Measurements from ENCODE around the gene EDIL3.
"Not testable (repeated sequence)": the region's sequence is repeated elsewhere in the genome, so short reads cannot be mapped to it uniquely, and the experiment has no call there.

Gene EDIL3

DNA sequence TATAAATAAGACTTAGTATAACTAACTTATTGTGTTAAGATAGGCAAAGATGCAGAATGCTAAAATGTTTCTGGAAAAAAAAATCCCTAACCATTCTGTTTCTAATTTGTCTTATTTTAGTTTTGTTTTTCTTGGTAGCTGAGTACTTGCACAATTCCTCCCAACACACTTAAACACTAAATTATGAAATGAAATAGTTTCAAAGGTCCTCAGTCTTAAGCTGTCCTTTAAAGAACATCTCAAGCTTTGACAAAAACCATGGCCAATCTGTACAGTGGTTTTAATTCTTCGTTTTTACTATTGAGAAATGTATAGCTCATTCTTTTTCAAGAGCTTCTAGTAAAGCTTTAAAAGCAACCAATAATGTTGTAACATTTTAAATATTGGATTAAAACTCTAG, 171.5 kb downstream of the EDIL3 start:
- no peak overlapping the region for H3K9ac ChIP-seq (ENCODE audit: low read depth in 1 of 2, low read length in 2 of 2)
- no peaks in the 10 kb centered on the region for H3K9me3 ChIP-seq (ENCODE audit: control insufficient read depth in 2 of 2, low read length in 2 of 2)
- H3K27me3 ChIP-seq (ENCODE audit: control insufficient read depth in 2 of 2, insufficient read depth in 2 of 2, low read length in 2 of 2), result no peaks in the 10 kb centered on the region
- H3K27ac ChIP-seq (ENCODE audit: low read depth in 2 of 2, low read length in 2 of 2), result no peak overlapping the region
- H3K4me1 ChIP-seq (ENCODE audit: control insufficient read depth in 2 of 2, insufficient read depth in 2 of 2, low read length in 2 of 2), result no peaks in the 10 kb centered on the region
- no peaks in the 10 kb centered on the region for H3K36me3 ChIP-seq (ENCODE audit: control insufficient read depth in 2 of 2, insufficient read depth in 2 of 2, low read length in 2 of 2)
- H3K4me3 ChIP-seq (ENCODE audit: low read length in 2 of 2), result no peak overlapping the region

DNA sequence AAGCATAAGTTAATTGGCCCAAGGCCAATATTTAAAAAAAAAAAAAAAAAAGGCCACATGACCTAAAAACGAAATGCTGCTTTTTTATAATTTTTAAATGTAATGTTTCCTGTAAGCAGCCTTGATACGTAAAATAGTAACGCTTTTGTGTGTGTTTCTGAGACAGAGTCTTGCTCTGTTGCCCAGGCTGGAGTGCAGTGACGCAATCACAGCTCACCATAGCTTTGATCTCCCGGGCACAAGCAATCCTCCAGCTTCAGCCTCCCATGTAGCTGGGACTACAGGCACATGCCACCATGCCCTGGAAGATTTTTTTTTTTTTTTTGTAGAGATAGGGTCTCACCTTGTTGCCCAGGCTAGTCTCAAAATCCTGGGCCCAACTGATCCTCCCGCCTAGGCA, 179.9 kb downstream of the EDIL3 start:
- Histone ChIP-seq H3K4me1 (ENCODE audit: control insufficient read depth in 2 of 2, insufficient read depth in 2 of 2, low read length in 2 of 2) (no peaks in the 10 kb centered on the region), H3K36me3 (ENCODE audit: control insufficient read depth in 2 of 2, insufficient read depth in 2 of 2, low read length in 2 of 2) (no peaks in the 10 kb centered on the region), H3K9me3 (ENCODE audit: control insufficient read depth in 2 of 2, low read length in 2 of 2) (no peaks in the 10 kb centered on the region), H3K27ac (ENCODE audit: low read depth in 2 of 2, low read length in 2 of 2) (no peak overlapping the region), H3K4me3 (ENCODE audit: low read length in 2 of 2) (no peak overlapping the region), H3K9ac (ENCODE audit: low read depth in 1 of 2, low read length in 2 of 2) (no peak overlapping the region), H3K27me3 (ENCODE audit: control insufficient read depth in 2 of 2, insufficient read depth in 2 of 2, low read length in 2 of 2) (no peaks in the 10 kb centered on the region)

DNA sequence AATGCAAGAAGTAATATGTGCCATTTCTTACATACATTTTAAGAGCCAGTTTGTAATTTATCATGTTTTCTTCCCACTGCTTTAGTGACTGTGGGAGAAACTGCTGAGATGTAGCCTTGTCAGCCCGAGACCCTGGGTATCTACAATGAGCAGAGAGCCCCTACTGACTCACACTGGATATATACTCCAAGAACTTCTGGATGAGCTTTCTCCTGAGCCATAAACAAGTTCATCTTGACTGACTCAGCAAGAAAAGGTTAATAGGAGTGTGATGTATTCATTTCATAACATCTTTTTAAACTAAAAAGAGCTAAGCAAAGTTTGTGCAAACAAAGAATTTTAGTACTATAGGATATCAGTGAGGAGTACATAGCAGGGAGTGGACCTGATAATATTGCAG, 182.5 kb downstream of the EDIL3 start:
- H3K4me1 ChIP-seq (ENCODE audit: control insufficient read depth in 2 of 2, insufficient read depth in 2 of 2, low read length in 2 of 2), result no peaks in the 10 kb centered on the region
- no peaks in the 10 kb centered on the region for H3K36me3 ChIP-seq (ENCODE audit: control insufficient read depth in 2 of 2, insufficient read depth in 2 of 2, low read length in 2 of 2)
- no peak overlapping the region for H3K27ac ChIP-seq (ENCODE audit: low read depth in 2 of 2, low read length in 2 of 2)
- H3K9me3 ChIP-seq (ENCODE audit: control insufficient read depth in 2 of 2, low read length in 2 of 2), result no peaks in the 10 kb centered on the region
- no peak overlapping the region for H3K4me3 ChIP-seq (ENCODE audit: low read length in 2 of 2)
- H3K9ac ChIP-seq (ENCODE audit: low read depth in 1 of 2, low read length in 2 of 2), result no peak overlapping the region
- no peaks in the 10 kb centered on the region for H3K27me3 ChIP-seq (ENCODE audit: control insufficient read depth in 2 of 2, insufficient read depth in 2 of 2, low read length in 2 of 2)

DNA sequence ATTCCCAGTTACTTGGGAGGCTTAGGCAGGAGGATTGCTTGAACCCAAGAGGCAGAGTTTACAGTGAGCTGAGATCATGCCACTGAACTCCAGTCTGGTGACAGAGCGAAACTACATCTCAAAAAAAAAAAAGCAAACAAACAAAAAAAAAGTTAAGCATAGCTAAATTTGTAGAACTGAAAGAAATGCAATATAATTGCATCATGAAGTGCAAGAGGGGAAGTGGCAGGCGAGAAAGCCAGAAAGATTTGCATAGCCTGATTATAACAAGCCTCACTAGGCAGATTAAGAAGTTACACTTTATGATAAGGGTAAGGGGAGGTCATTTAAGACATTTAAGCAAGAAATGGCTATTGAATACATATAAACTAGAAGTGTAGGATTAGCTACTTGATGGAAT, 187.1 kb downstream of the EDIL3 start:
- Histone ChIP-seq H3K9me3 (ENCODE audit: control insufficient read depth in 2 of 2, low read length in 2 of 2) (no peaks in the 10 kb centered on the region), H3K27ac (ENCODE audit: low read depth in 2 of 2, low read length in 2 of 2) (no peak overlapping the region)

DNA sequence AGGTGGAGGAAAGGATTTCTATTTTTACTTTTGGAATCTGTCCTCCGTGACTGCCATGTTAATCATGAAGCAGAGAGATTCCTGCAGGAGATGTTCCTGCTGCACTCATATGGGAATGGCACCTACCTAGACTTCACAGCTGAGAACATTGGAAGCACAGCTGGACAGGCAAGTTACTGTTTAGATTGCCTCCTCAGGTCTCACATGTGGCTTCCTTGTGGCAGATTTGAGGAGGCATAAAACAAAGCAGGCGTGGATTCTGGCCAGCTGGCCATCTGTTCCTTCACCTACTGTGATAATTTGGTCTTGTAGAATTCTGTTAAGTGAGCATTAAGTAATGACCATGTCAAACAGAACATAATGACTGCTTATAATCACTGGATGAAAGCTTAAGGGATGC, 193.4 kb downstream of the EDIL3 start:
- Histone ChIP-seq H3K27me3 (ENCODE audit: control insufficient read depth in 2 of 2, insufficient read depth in 2 of 2, low read length in 2 of 2) (no peaks in the 10 kb centered on the region), H3K9me3 (ENCODE audit: control insufficient read depth in 2 of 2, low read length in 2 of 2) (no peaks in the 10 kb centered on the region), H3K27ac (ENCODE audit: low read depth in 2 of 2, low read length in 2 of 2) (no peak overlapping the region), H3K4me1 (ENCODE audit: control insufficient read depth in 2 of 2, insufficient read depth in 2 of 2, low read length in 2 of 2) (peaks cover 0 to 3% of the 10 kb centered on the region in 2 donors), H3K4me3 (ENCODE audit: low read length in 2 of 2) (no peak overlapping the region), H3K36me3 (ENCODE audit: control insufficient read depth in 2 of 2, insufficient read depth in 2 of 2, low read length in 2 of 2) (no peaks in the 10 kb centered on the region), H3K9ac (ENCODE audit: low read depth in 1 of 2, low read length in 2 of 2) (no peak overlapping the region)

More for the DNA sequence above, 187.1 kb downstream of the EDIL3 start:
- no peaks in the 10 kb centered on the region for H3K27me3 ChIP-seq (ENCODE audit: control insufficient read depth in 2 of 2, insufficient read depth in 2 of 2, low read length in 2 of 2)
- no peaks in the 10 kb centered on the region for H3K36me3 ChIP-seq (ENCODE audit: control insufficient read depth in 2 of 2, insufficient read depth in 2 of 2, low read length in 2 of 2)
- no peak overlapping the region for H3K9ac ChIP-seq (ENCODE audit: low read depth in 1 of 2, low read length in 2 of 2)
- H3K4me1 ChIP-seq (ENCODE audit: control insufficient read depth in 2 of 2, insufficient read depth in 2 of 2, low read length in 2 of 2), result no peaks in the 10 kb centered on the region
- H3K4me3 ChIP-seq (ENCODE audit: low read length in 2 of 2), result no peak overlapping the region

DNA sequence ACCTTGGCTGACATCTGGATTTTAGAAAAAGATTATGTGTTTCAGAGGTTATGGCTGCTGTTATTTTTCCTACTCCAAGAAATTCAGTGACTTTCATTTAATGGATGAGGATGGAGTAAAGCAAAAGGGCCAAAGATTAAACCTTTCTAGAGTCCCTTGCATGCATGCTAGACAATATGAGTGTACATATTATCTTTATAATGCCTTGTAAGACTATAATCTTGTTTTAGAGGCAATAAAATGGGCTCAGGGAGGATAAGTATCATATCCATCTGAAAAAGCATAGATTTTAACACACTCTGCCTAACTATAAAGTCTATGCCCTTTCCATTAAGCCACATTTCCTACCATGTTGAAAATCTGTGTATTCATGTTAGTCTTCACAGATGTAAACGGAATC, 199.8 kb downstream of the EDIL3 start:
- Histone ChIP-seq H3K27me3 (ENCODE audit: control insufficient read depth in 2 of 2, insufficient read depth in 2 of 2, low read length in 2 of 2) (no peaks in the 10 kb centered on the region), H3K27ac (ENCODE audit: low read depth in 2 of 2, low read length in 2 of 2) (no peak overlapping the region), H3K4me1 (ENCODE audit: control insufficient read depth in 2 of 2, insufficient read depth in 2 of 2, low read length in 2 of 2) (peaks cover 0 to 5% of the 10 kb centered on the region in 2 donors), H3K9me3 (ENCODE audit: control insufficient read depth in 2 of 2, low read length in 2 of 2) (no peaks in the 10 kb centered on the region), H3K4me3 (ENCODE audit: low read length in 2 of 2) (no peak overlapping the region), H3K36me3 (ENCODE audit: control insufficient read depth in 2 of 2, insufficient read depth in 2 of 2, low read length in 2 of 2) (no peaks in the 10 kb centered on the region), H3K9ac (ENCODE audit: low read depth in 1 of 2, low read length in 2 of 2) (no peak overlapping the region)

DNA sequence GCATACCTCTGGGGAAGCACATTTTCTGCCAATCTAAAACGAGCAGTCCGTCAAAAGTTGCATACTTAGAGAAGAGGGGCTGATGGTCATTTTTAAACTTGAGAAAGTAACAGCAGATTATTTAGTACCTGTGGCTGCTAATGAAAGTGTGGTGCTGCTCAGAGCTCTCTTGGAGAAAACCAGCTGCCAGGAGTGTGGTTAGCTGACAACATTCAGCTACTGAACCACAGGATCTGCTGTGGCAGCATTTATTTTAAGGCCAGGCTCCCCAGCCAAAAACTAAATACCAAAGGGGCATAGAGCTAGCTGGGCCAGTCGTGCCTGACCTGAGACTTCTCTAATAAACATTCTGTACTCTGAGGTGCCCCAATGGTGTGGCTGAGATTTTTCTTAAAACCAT, 203.6 kb downstream of the EDIL3 start:
- H3K27me3 ChIP-seq (ENCODE audit: control insufficient read depth in 2 of 2, insufficient read depth in 2 of 2, low read length in 2 of 2), result no peaks in the 10 kb centered on the region
- no peaks in the 10 kb centered on the region for H3K36me3 ChIP-seq (ENCODE audit: control insufficient read depth in 2 of 2, insufficient read depth in 2 of 2, low read length in 2 of 2)
- H3K4me3 ChIP-seq (ENCODE audit: low read length in 2 of 2), result no peak overlapping the region
- no peak overlapping the region for H3K27ac ChIP-seq (ENCODE audit: low read depth in 2 of 2, low read length in 2 of 2)
- H3K4me1 ChIP-seq (ENCODE audit: control insufficient read depth in 2 of 2, insufficient read depth in 2 of 2, low read length in 2 of 2), result peaks cover 0 to 2% of the 10 kb centered on the region in 2 donors
- no peaks in the 10 kb centered on the region for H3K9me3 ChIP-seq (ENCODE audit: control insufficient read depth in 2 of 2, low read length in 2 of 2)
- H3K9ac ChIP-seq (ENCODE audit: low read depth in 1 of 2, low read length in 2 of 2), result no peak overlapping the region

DNA sequence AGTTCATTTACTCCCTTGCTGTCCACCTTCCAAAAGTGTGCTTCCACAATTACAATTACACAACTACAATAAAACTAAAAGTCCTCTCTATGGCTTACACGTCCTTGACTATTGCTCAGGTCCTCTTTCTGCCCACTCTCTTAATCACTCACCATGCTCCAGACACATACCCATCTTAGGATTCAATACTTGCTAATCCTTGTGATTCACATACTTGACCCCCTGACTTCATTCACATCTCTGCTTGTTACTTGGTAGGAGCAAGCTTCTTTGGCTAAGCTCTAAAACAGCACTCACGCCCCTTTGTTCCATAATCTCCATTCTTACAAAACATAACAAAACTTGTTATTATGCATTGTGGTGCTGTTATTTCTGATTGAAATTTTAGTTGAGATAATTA, 215.8 kb downstream of the EDIL3 start:
- Histone ChIP-seq H3K4me3 (ENCODE audit: low read length in 2 of 2) (no peak overlapping the region), H3K27ac (ENCODE audit: low read depth in 2 of 2, low read length in 2 of 2) (no peak overlapping the region), H3K9ac (ENCODE audit: low read depth in 1 of 2, low read length in 2 of 2) (no peak overlapping the region), H3K36me3 (ENCODE audit: control insufficient read depth in 2 of 2, insufficient read depth in 2 of 2, low read length in 2 of 2) (no peaks in the 10 kb centered on the region), H3K9me3 (ENCODE audit: control insufficient read depth in 2 of 2, low read length in 2 of 2) (no peaks in the 10 kb centered on the region), H3K27me3 (ENCODE audit: control insufficient read depth in 2 of 2, insufficient read depth in 2 of 2, low read length in 2 of 2) (no peaks in the 10 kb centered on the region), H3K4me1 (ENCODE audit: control insufficient read depth in 2 of 2, insufficient read depth in 2 of 2, low read length in 2 of 2) (no peaks in the 10 kb centered on the region)

DNA sequence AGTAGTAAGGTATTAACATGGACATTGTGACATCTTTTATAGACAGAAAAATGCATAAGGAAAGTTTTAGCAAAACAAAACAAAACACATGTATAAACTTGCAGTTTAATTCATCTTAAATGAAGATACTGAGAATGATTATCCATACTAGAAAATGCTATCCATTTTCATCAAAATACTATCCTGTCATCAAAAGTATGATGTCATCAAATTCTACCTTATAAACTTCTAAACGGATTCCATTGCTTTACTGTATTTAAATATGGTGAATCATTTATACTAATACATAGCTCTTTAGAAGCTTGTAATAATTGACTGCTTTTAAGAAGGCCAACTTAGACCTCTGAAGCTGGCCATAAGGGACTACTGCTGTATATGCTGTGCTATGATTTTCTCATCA, 221.0 kb downstream of the EDIL3 start:
- Histone ChIP-seq H3K4me1 (ENCODE audit: control insufficient read depth in 2 of 2, insufficient read depth in 2 of 2, low read length in 2 of 2) (peaks cover 0 to 2% of the 10 kb centered on the region in 2 donors), H3K27me3 (ENCODE audit: control insufficient read depth in 2 of 2, insufficient read depth in 2 of 2, low read length in 2 of 2) (no peaks in the 10 kb centered on the region), H3K9ac (ENCODE audit: low read depth in 1 of 2, low read length in 2 of 2) (no peak overlapping the region), H3K9me3 (ENCODE audit: control insufficient read depth in 2 of 2, low read length in 2 of 2) (no peaks in the 10 kb centered on the region), H3K36me3 (ENCODE audit: control insufficient read depth in 2 of 2, insufficient read depth in 2 of 2, low read length in 2 of 2) (peaks cover 0 to 3% of the 10 kb centered on the region in 2 donors), H3K27ac (ENCODE audit: low read depth in 2 of 2, low read length in 2 of 2) (no peak overlapping the region), H3K4me3 (ENCODE audit: low read length in 2 of 2) (no peak overlapping the region)

DNA sequence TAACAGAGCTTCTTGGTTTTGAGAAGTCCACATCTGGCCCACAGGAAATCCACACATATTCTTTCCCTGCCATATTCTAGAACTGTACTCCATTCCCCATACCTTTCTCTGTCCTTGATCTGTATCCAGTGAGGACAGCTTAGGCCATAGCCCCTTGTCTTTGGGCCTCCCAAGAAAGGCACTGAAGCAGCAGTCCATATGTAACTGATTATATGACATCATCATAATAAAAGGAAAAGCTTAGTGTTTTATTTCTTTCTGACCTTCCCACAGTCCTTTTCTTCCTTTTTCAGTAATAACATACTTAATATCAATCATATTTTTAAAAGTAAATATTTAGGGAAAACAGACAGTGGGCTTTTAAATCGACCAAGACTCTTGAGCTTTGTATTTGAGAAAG, 222.0 kb downstream of the EDIL3 start:
- Histone ChIP-seq H3K27me3 (ENCODE audit: control insufficient read depth in 2 of 2, insufficient read depth in 2 of 2, low read length in 2 of 2) (no peaks in the 10 kb centered on the region), H3K9me3 (ENCODE audit: control insufficient read depth in 2 of 2, low read length in 2 of 2) (no peaks in the 10 kb centered on the region), H3K9ac (ENCODE audit: low read depth in 1 of 2, low read length in 2 of 2) (no peak overlapping the region), H3K4me3 (ENCODE audit: low read length in 2 of 2) (no peak overlapping the region), H3K4me1 (ENCODE audit: control insufficient read depth in 2 of 2, insufficient read depth in 2 of 2, low read length in 2 of 2) (peaks cover 0 to 2% of the 10 kb centered on the region in 2 donors), H3K27ac (ENCODE audit: low read depth in 2 of 2, low read length in 2 of 2) (no peak overlapping the region), H3K36me3 (ENCODE audit: control insufficient read depth in 2 of 2, insufficient read depth in 2 of 2, low read length in 2 of 2) (peaks cover 0 to 3% of the 10 kb centered on the region in 2 donors)

DNA sequence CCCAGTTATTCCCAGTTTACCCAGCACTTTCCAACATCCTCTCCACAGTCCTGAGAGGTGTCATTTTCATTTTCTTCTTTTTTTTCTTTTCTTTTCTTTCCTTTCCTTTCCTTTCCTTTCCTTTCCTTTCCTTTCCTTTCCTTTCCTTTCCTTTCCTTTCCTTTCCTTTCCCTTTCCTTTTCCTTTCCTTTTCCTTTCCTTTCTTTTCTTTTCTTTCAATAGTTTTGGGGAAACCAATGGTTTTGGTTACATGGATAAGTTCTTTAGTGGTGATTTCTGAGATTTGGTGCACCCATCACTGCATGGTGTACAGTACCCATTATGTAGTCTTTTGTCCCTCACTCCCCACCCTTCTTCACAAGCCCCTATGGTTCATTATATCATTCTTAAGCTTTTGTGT, 224.0 kb downstream of the EDIL3 start:
- not testable (repeated sequence) for H3K4me3 ChIP-seq (ENCODE audit: low read length in 2 of 2); H3K9ac ChIP-seq (ENCODE audit: low read depth in 1 of 2, low read length in 2 of 2); H3K27me3 ChIP-seq (ENCODE audit: control insufficient read depth in 2 of 2, insufficient read depth in 2 of 2, low read length in 2 of 2); H3K4me1 ChIP-seq (ENCODE audit: control insufficient read depth in 2 of 2, insufficient read depth in 2 of 2, low read length in 2 of 2); H3K27ac ChIP-seq (ENCODE audit: low read depth in 2 of 2, low read length in 2 of 2); H3K9me3 ChIP-seq (ENCODE audit: control insufficient read depth in 2 of 2, low read length in 2 of 2); H3K36me3 ChIP-seq (ENCODE audit: control insufficient read depth in 2 of 2, insufficient read depth in 2 of 2, low read length in 2 of 2)

All from mucosa of rectum (tissue), 2 donors.